WERI-Rb-1 (cell line): Measurements from ENCODE around the gene ZDHHC5.

ENCODE experiments used
- DNase-seq: peaks from one replicate; pipeline ENCODE4 v3.0.0-alpha.2; 2020
- H3K27ac ChIP-seq: fragments of 250-450 bp; sonication (Bioruptor Pico); 2 replicates; pipeline ENCODE4 v1.5.1; 2020; ENCODE audit warnings: mild to moderate bottlenecking, moderate library complexity
- H3K27me3 ChIP-seq: fragments of 250-450 bp; sonication (Bioruptor Pico); 2 replicates; pipeline ENCODE4 v1.5.1; 2021; ENCODE audit warnings: mild to moderate bottlenecking, low read depth, moderate library complexity; ENCODE audit not compliant: insufficient read depth, severe bottlenecking
- H3K36me3 ChIP-seq: fragments of 250-450 bp; sonication (Bioruptor Pico); 2 replicates; pipeline ENCODE4 v1.5.1; 2020; ENCODE audit warnings: mild to moderate bottlenecking, moderate library complexity
- H3K4me3 ChIP-seq: 2 replicates; pipeline ENCODE4 v1.5.1; 2011; ENCODE audit warnings: low read depth, mild to moderate bottlenecking, control low read depth, low read length
- H3K9me3 ChIP-seq: fragments of 250-450 bp; sonication (Bioruptor Pico); 2 replicates; pipeline ENCODE4 v1.5.1; 2021; ENCODE audit warnings: mild to moderate bottlenecking, moderate library complexity; ENCODE audit not compliant: severe bottlenecking
- CTCF ChIP-seq: IDR thresholded peaks from 2 replicates; pipeline ENCODE4 v1.5.1; 2011; ENCODE audit warnings: low read depth, mild to moderate bottlenecking, control low read depth, inconsistent platforms, low read length

The ZDHHC5 gene

DNA sequence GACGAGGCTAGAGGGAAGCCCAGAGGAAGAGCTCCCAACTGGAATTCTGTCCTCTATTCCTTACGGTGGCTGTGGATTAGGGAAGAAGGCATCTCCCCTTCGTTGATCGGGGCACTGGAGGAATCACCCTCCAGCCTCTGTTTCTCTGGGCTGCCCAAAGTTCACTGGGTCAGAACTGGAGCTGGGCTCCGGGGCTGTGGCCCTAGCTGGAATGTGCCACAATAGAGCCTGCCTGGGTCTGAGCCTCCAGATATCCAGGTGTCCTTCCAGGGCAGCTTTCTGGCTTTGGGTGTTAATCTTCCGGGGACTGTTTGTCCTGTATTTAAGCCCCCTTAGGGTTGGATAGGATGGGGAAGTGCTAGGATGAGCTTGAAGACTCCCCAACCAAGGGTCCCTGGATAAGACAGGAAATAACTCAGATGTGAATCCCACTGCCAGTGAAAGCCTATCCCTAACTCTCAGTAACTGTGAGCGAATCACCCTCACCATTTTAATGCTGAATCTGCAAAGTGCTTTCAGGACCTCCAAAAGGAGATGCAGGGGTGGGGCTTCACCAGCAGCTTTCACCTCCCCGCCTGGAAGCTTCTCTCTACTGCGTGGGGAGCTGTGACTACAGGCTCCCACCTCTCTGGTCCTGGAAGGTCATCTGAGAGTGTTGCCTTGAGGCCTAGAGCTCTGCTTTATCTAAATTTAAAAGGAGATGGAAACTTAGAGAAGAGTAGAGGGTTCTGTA is 27.7 kb upstream of the ZDHHC5 start:
- DNase-seq, result no peak
- H3K27ac ChIP-seq, result no peak overlapping the region
- H3K4me3 ChIP-seq, result no peak overlapping the region

GRCh38 chr11:57641011-57641807 is 26.7 kb upstream of the ZDHHC5 start:
- no peak for DNase-seq
- H3K27me3 ChIP-seq, result peaks cover 33% of the 10 kb centered on the region
- H3K9me3 ChIP-seq, result no peaks in the 10 kb centered on the region
- no peaks in the 10 kb centered on the region for H3K36me3 ChIP-seq
- H3K27ac ChIP-seq, result no peak overlapping the region
- TF ChIP-seq CTCF, result peak; percentile 62
- no peak overlapping the region for H3K4me3 ChIP-seq

More for the DNA sequence above, 27.7 kb upstream of the ZDHHC5 start:
- TF ChIP-seq CTCF, result no peak
- Histone ChIP-seq H3K36me3 (no peaks in the 10 kb centered on the region), H3K9me3 (no peaks in the 10 kb centered on the region), H3K27me3 (peaks cover 37% of the 10 kb centered on the region)

- no peak overlapping the region for H3K4me3 ChIP-seq
- DNase-seq, result no peak
- peak; percentile 14; the same call in 1 of the 2 replicates for TF ChIP-seq CTCF
- no peaks in the 10 kb centered on the region for H3K36me3 ChIP-seq
- no peak overlapping the region for H3K27ac ChIP-seq
- no peaks in the 10 kb centered on the region for H3K9me3 ChIP-seq
- H3K27me3 ChIP-seq, result peaks cover 42% of the 10 kb centered on the region
Measured at GRCh38 chr11:57643802-57644201, 24.1 kb upstream of the ZDHHC5 start.

- no peaks in the 10 kb centered on the region for H3K9me3 ChIP-seq
- no peak overlapping the region for H3K27ac ChIP-seq
- no peaks in the 10 kb centered on the region for H3K36me3 ChIP-seq
- peaks cover 49% of the 10 kb centered on the region for H3K27me3 ChIP-seq
- peak; percentile 73 for TF ChIP-seq CTCF
- no peak overlapping the region for H3K4me3 ChIP-seq
- DNase-seq, result peak; percentile 85
Measured at GRCh38 chr11:57644748-57645688, 22.9 kb upstream of the ZDHHC5 start.

GRCh38 chr11:57645689-57646085 is 22.2 kb upstream of the ZDHHC5 start:
- no peak overlapping the region for H3K4me3 ChIP-seq
- no peak for TF ChIP-seq CTCF
- no peak for DNase-seq
- H3K9me3 ChIP-seq, result no peaks in the 10 kb centered on the region
- H3K27ac ChIP-seq, result no peak overlapping the region
- H3K27me3 ChIP-seq, result peaks cover 49% of the 10 kb centered on the region
- no peaks in the 10 kb centered on the region for H3K36me3 ChIP-seq
